Measurements from ENCODE around the gene ADCY7.
"Not testable (repeated sequence)": the region's sequence is repeated elsewhere in the genome, so short reads cannot be mapped to it uniquely, and the experiment has no call there.

The ADCY7 gene

DNA sequence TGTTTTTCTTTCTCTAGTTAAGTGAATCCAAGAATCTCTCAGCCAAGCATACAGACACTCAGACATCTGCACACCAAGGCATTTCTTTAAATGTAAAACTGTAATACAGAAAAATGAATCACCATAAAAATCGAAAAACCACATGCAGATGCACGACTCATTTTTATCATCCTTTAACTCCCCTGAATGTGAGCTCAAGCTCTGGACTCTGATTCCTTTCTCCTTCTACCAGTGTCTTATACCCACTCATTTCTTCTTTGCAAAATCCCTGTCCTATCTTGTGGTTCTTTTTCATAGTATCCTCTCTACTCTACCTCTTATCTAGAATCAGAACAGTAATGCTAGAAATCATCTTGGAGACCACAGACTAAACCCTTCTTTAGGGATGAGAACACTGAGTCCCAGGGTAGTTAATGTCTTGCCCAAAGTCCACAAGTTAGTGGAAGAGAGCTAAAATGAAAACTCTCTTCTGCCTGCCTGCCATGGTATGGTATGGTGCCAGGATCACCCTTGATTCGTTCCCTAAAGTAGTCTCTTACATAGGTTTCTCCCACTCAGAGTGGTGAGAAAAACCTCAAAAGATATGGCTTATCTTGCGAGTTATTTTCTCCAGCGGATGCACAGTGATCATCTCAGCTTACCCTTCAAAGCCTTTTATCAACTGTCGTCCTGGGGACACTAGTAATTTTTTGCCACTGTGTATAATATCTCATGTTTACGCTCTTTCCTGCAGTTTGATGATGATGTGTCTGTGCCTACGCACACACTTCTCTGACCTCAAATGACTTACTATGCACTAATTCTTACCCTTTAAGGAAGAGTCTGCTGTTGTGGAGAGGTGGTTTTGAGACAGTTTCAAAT is 72.2 kb downstream of the ADCY7 start:
- DNase-seq (ENCODE audit: low spot score) = no peak

DNA sequence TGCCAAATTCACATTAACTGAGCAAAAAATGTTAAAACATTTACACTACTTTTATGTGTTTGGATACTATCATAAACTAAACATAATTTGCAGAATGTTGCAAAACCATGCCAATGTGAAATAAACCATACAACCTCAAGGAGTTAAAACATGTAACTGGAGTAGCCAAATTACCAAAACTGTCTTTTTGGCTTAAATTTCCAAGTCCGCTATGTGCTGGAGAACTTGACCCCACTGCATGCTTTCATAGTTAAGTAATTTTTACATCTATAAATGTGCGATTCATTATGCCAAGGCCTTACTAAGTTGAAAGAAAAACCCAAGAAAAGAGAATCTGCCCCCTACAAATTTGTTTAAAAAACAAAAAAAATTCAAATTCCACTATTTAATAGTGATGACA is 74.2 kb downstream of the ADCY7 start:
- no peak for DNase-seq (ENCODE audit: low spot score)

- not testable (repeated sequence) for DNase-seq (ENCODE audit: low spot score)
Observed at GRCh38 chr16:50343566-50343965, 77.2 kb downstream of the ADCY7 start.

GRCh38 chr16:50345210-50345609 is 78.9 kb downstream of the ADCY7 start:
- DNase-seq (ENCODE audit: low spot score) = not testable (repeated sequence)

DNA sequence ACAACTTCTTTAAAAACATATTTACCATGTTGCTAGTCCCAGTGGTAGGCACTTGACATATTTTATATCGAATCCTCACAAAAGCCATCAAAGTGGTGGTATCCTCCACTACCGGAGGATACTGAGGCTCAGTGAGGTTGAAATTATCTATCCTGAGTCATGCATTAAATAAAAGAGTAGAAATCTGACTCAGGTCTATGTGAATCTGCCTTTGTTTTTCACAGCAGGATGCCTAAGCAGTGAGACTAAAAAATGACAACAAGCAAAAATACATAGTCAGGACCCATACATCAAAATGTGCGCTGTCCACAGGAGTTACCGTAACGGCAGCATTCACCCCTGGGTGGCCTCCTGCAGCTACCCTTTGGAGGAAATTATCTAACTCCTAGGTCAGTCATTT is 84.8 kb downstream of the ADCY7 start:
- no peak for DNase-seq (ENCODE audit: low spot score)

- no peak for DNase-seq (ENCODE audit: low spot score)
Observed at GRCh38 chr16:50351952-50352351, 85.6 kb downstream of the ADCY7 start.

GRCh38 chr16:50354082-50354481 is 87.7 kb downstream of the ADCY7 start:
- no peak for DNase-seq (ENCODE audit: low spot score)

- DNase-seq (ENCODE audit: low spot score) = peak; percentile 70
Observed at GRCh38 chr16:50354629-50355456, 88.5 kb downstream of the ADCY7 start.

DNA sequence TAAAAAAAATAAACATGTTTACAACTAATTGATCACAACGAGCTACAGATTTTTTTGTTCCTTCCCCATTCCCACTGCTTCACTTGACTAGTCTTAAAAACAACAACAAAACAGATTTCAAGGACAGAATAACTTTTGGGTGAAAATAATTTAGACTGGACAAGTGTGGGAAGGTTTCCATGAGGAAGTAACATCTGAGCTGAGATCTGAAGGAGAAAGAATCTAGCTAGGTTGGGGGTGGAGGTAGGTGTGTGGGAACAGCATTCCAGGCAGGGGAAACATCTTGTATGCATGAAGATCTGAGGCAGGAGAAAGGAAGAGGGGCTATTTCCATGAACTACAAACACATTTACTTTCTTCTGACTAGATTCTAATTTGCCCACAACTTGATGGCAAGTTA is 93.3 kb downstream of the ADCY7 start:
- no peak for DNase-seq (ENCODE audit: low spot score)

GRCh38 chr16:50360033-50360778 is 93.9 kb downstream of the ADCY7 start:
- no peak for DNase-seq (ENCODE audit: low spot score)

DNA sequence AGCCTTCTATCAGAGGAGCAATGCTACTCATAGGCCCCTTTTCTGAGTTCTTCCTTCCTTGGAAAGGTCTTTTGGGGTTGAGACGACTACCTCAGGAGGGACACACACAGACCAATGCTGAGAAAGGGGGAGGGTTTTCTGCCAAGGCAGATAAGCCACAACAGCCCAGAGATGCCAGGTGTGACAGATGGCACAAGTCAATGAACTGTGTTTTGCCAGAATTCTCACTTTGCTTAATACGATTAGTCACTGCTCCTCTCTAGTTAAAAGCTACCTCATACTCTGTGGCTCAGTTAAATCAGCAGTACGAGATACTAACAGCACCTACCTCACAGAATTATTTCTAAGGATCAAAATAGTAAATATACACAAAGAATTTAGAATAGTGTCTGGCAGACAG is 94.4 kb downstream of the ADCY7 start:
- DNase-seq (ENCODE audit: low spot score) = no peak

DNA sequence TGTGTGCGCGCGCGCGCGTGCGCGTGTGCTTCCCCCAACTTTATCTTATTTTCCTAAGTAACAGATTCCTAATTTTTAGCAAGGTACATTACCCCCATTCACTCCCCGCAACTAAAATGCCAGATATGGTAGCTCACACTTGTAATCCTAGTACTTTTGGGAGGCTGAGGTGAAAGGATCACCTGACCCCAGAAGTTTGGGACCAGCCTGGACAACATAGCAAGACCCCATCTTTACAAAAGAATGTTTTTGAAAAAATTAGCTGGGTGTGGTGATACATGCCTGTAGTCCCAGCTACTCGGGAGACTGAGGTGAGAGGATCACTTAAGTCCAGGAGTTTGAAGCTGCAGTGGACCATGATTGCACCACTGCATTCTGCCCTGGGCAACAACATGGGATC is 97.3 kb downstream of the ADCY7 start:
- DNase-seq (ENCODE audit: low spot score) = no peak

DNA sequence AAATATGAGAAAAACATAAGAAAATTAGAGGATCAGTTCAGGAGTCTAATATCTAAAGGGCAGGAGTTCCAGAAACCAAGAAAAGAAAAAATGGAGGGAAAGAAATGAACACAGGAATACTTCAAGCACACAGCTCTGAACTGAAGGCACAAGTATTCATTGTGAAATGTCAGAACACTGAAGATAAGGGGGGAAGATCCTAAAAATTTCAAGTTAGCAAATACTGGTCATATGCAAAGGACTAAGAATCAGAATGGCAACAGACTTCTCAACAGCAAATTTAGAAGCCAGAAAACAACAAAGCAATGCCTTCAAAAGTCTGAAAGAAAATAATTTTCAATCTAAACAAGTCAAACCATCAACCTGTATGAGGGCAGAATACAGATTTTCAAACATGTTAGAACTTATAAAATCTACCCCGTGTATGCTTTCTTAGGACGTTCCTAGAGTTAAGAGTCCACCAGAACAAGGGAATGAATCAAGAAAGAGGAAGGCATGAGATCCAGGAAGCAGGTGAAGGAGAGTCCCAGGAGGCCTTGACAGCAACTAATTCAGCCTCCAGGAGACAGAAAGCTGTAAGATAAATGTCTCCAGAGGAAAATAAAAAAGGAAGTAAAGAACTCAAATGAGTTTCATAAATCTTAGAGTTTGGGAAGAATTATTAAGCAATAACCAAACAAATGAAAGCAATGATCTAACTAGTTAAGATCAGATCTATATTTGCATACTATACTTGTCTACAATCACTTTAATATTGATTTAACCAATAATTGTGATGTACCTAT is 99.6 kb downstream of the ADCY7 start:
- no peak for DNase-seq (ENCODE audit: low spot score)

Measured in hematopoietic multipotent progenitor cell treated with erythropoietin and hydrocortisone succinate and interleukin-3 and kit ligand, for 15 days (in vitro differentiated cells).